Right lobe of liver (tissue), 6 donors: ENCODE results near the gene LHCGR. TPM values are rescaled to one million over a fixed set of nuclear protein-coding genes. Genes with fewer than 3 reads are reported as not detected.

Experiments
- ATAC-seq, 4 donors: fragments of 200-7000 bp; cut with Tn5 transposase; one replicate each; pipeline ENCODE4 v1.9.1; 2020; ENCODE audit warnings: mild to moderate bottlenecking in 4 of 4, moderate library complexity in 4 of 4
- DNase-seq, 3 donors: peaks; one replicate each; pipeline ENCODE4 v3.0.0-alpha.2; 2020
- H3K27ac ChIP-seq, 3 donors: fragments of 200-600 bp; one replicate each; pipeline ENCODE4 v1.8.0; 2022
- H3K27me3 ChIP-seq, 2 donors: fragments of 200-600 bp; one replicate each; pipeline ENCODE4 v1.8.0; 2022
- H3K36me3 ChIP-seq, 4 donors: fragments of 200-600 bp; sonication (generic) in 1 of 4; one replicate each; pipeline versions ENCODE4 v1.5.1 to v1.8.0; 2017 to 2022; ENCODE audit warnings: control low read depth in 1 of 4
- H3K4me1 ChIP-seq, 4 donors: fragments of 200-600 bp; sonication (generic) in 1 of 4; one replicate each; pipeline versions ENCODE4 v1.5.1 to v1.8.0; 2017 to 2022; ENCODE audit warnings: control low read depth in 1 of 4
- H3K4me3 ChIP-seq, 3 donors: fragments of 200-600 bp; one replicate each; pipeline ENCODE4 v1.8.0; 2022
- H3K9me3 ChIP-seq, 4 donors: fragments of 200-600 bp; sonication (generic) in 1 of 4; one replicate each; pipeline versions ENCODE4 v1.5.1 to v1.8.0; 2017 to 2022; ENCODE audit warnings: control low read depth in 1 of 4
- POLR2A ChIP-seq: fragments of 450-650 bp; IDR thresholded peaks from one replicate; pipeline ENCODE4 v1.6.1; 2017; ENCODE audit warnings: antibody characterized with exemption, mild to moderate bottlenecking
- WGBS: methylation state at CpG from one replicate; pipeline ENCODE4 v1.1.6; 2018; ENCODE audit warnings: low coverage, low lambda C conversion rate; ENCODE audit not compliant: insufficient coverage; ENCODE audit errors: missing lambda C conversion rate; 5-methylcytosine and 5-hydroxymethylcytosine counted together
- intact Hi-C, 2 donors: fragments of 100-400 bp; cut with DNase I; formaldehyde crosslinking; loops; one replicate each; pipeline versions ENCODE4 v1.11.2 to v1.14.1; 2022
- total RNA-seq, 6 experiments: library from RNA; depleted of rRNA in 2 of 6; stranded (reverse); fragments of >200 nt in 2 of 6; fragmentation: NEBNext Ultra II Directional in 3 of 6; extraction: Animal tissue kit (Norgen Biotek cat#: 25700) in 3 of 6; gene quantifications; one replicate each; pipeline versions ENCODE4 v1.1.0 to v1.2.4, GENCODE V29; 2016 to 2023
- TF ChIP-seq, protein P1 (sequence below), 4 donors: fragments of 200-600 bp in 3 of 4; fragments of 450-650 bp in 1 of 4; IDR thresholded peaks; one replicate each; pipeline versions ENCODE4 v1.5.1 to v1.8.0; 2016 to 2022; ENCODE audit warnings: antibody characterized with exemption in 4 of 4, mild to moderate bottlenecking in 2 of 4
- donor health status: DM: no; HTN: yes; CAD: no.
- donor health status: DM: no; HTN: no; CAD: no.
- donor health status: DM: no; HTN: no; CAD: no.
- donor health status: DM: no; HTN: yes; CAD: no.
- donor health status: DM: no; HTN: yes; CAD: no.

LHCGR gene
- total RNA-seq, 6 experiments from 2014 or later: not detected

DNA sequence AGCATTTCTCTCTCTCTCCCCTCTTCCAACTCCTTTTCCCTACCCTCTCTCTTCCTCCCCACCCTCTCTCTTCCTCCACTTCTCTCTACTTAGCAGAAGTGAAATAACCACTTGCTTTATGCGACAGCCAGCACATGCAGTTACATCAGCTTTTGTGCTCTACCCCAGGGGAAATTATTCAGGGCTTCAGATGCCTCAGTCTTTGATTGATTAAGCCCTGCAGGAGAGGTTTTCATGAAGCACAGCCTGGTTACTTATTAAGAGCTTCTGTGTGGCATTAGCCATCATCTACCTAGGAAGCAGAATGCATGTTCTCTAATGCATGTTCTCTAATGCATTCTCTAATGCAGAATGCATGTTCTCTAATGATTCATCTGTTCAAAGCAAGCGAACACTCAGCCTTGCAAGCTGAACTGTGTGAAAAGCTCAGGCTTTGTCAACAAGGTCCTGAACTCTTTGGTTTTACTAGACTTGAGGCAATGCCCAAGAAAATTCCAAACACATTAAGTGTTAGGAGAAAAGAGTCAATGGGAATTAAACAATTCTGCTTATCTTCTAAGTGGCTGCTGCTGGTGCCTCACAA is 56.1 kb downstream of the LHCGR start:
- TF ChIP-seq POLR2A: no peak
- TF ChIP-seq, protein P1, sequence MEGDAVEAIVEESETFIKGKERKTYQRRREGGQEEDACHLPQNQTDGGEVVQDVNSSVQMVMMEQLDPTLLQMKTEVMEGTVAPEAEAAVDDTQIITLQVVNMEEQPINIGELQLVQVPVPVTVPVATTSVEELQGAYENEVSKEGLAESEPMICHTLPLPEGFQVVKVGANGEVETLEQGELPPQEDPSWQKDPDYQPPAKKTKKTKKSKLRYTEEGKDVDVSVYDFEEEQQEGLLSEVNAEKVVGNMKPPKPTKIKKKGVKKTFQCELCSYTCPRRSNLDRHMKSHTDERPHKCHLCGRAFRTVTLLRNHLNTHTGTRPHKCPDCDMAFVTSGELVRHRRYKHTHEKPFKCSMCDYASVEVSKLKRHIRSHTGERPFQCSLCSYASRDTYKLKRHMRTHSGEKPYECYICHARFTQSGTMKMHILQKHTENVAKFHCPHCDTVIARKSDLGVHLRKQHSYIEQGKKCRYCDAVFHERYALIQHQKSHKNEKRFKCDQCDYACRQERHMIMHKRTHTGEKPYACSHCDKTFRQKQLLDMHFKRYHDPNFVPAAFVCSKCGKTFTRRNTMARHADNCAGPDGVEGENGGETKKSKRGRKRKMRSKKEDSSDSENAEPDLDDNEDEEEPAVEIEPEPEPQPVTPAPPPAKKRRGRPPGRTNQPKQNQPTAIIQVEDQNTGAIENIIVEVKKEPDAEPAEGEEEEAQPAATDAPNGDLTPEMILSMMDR (IDR thresholded peaks at IDR 0.05): no peak
- H3K4me3 ChIP-seq: no peak overlapping the region
- H3K27ac ChIP-seq: no peak overlapping the region
- no peaks in the 10 kb centered on the region for H3K36me3 ChIP-seq
- DNase-seq (no peak), ATAC-seq (no peak)
- no peaks in the 10 kb centered on the region for H3K27me3 ChIP-seq
- 55% methylated on average over 2 of the region's 2 CpGs for WGBS
- no peaks in the 10 kb centered on the region for H3K9me3 ChIP-seq
- intact Hi-C loops: no loop called here
- no peaks in the 10 kb centered on the region for H3K4me1 ChIP-seq

DNA sequence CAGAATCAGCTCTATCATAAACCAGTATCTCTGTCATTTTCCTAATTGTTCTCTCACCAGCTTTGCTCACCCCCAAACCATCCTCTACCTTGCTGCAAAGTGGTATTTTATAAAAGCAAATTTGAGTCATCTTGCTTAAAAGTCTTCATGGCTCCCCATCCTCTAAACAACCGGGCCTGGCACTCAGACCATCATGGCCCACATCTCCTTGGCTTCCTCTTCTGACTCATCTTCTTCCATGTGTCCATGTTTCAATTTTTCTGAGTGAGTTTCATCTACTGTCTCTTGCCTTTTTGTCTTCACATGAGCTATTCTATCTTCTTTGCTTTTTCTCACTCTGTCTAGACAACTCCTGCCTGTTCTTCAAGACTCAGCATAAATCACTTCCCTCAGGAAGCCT is 58.6 kb downstream of the LHCGR start:
- TF ChIP-seq, protein P1 (IDR thresholded peaks at IDR 0.05): no peak
- TF ChIP-seq POLR2A: no peak
- intact Hi-C loops: no loop called here
- Histone ChIP-seq H3K27me3 (no peaks in the 10 kb centered on the region), H3K9me3 (no peaks in the 10 kb centered on the region), H3K27ac (no peak overlapping the region), H3K36me3 (no peaks in the 10 kb centered on the region), H3K4me3 (no peak overlapping the region), H3K4me1 (no peaks in the 10 kb centered on the region)
- ATAC-seq (no peak), DNase-seq (no peak)
- 33% methylated on average over 1 of the region's 1 CpG for WGBS

DNA sequence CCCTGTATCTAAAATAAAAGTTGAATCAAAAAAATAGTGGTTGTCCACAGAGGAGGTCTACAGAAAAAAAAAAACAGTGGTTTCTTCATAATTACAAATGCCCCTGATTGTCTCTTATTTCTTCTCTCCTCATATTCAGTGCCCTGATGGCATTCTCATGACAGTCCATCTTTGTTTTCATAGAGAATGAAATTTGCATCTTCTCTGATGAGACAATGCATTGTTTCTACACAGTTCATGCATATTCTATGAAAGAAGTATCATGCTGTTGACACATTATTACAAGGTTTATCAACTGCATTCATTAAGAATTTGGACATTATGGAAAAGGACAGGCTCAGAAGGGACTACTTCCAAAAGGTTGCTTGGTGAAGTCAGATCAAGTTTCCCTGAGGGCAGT is 59.5 kb downstream of the LHCGR start:
- no peak for DNase-seq
- no peaks in the 10 kb centered on the region for H3K9me3 ChIP-seq
- ATAC-seq: no peak
- no peak overlapping the region for H3K27ac ChIP-seq
- intact Hi-C loops: no loop called here
- no peak for TF ChIP-seq POLR2A
- TF ChIP-seq, protein P1 (IDR thresholded peaks at IDR 0.05): no peak
- H3K27me3 ChIP-seq: no peaks in the 10 kb centered on the region
- no peaks in the 10 kb centered on the region for H3K36me3 ChIP-seq
- no peak overlapping the region for H3K4me3 ChIP-seq
- H3K4me1 ChIP-seq: no peaks in the 10 kb centered on the region

DNA sequence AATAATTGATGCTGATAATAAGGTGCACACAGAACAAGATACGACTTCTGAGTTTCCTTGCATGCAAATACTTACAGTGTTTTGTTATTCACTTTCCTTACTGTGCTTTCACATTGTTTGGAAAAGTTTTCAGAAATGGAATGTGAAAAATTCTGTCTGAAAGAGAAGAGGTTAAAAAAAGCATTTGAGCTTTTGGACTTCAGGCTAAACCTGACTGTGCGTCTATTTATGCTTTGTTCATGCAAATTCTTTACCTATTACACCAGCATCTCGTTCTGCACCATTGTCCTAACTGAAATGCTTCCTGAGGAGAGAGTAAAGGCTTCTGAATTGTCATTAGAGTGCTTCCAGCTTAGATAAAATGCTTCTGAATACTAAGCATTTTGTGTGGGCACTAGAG is 61.4 kb downstream of the LHCGR start:
- Histone ChIP-seq H3K27me3 (no peaks in the 10 kb centered on the region), H3K27ac (no peak overlapping the region), H3K4me3 (no peak overlapping the region), H3K36me3 (no peaks in the 10 kb centered on the region), H3K4me1 (no peaks in the 10 kb centered on the region), H3K9me3 (no peaks in the 10 kb centered on the region)
- DNase-seq (no peak), ATAC-seq (no peak)
- 29% methylated on average over 3 of the region's 3 CpGs for WGBS
- intact Hi-C loops: no loop called here
- no peak for TF ChIP-seq POLR2A
- TF ChIP-seq, protein P1 (IDR thresholded peaks at IDR 0.05): no peak

DNA sequence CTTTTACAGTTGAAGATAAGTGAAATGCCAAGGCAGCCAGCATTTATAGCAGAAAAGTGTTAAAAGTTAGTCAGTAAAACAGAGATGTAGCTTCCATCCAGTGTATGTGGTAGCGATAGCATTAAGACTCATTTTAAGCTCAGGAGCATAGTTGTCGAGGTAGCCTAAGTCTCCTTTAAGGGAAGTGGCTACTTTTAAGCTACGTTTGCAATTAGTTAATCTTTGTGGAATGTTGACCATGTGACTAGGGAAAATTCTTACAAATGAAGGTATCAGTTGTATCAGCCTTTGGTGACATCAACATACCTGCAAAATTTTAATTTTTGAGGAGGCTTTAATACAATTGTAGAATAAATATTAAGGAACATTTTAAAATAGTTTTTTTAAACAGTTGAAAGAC is 61.9 kb downstream of the LHCGR start:
- TF ChIP-seq POLR2A: no peak
- TF ChIP-seq, protein P1 (IDR thresholded peaks at IDR 0.05): no peak
- intact Hi-C loops: no loop called here

More for the DNA sequence above, 61.9 kb downstream of the LHCGR start:
- DNase-seq (no peak), ATAC-seq (no peak)
- WGBS: 50% methylated on average over 3 of the region's 3 CpGs
- Histone ChIP-seq H3K27ac (no peak overlapping the region), H3K27me3 (no peaks in the 10 kb centered on the region), H3K36me3 (no peaks in the 10 kb centered on the region), H3K4me3 (no peak overlapping the region), H3K9me3 (no peaks in the 10 kb centered on the region), H3K4me1 (no peaks in the 10 kb centered on the region)
